ENCODE results near the gene AIFM2.
"Not testable (repeated sequence)": the region's sequence is repeated elsewhere in the genome, so short reads cannot be mapped to it uniquely, and the experiment has no call there.

The AIFM2 gene

DNA sequence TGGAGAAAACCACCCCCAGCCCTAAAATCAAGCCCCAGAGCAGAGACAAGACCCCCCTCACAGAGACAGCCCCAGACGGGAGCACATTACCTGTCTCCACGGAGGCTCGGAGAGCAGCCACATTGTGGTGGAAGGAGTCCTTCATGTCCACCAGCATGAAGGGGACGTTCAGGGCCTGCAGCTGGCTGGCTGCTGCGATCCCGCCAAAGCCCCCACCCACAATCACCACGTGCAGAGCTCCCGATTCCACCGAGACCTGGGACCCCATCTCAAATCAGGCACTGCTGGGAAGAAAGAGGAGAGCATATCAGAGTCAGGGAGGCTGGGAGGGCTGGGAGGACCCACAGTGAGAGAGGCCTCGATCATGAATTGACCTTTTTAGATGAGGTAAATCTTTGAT is 8.8 kb downstream of the AIFM2 start:
- no peak overlapping the region for H3K4me3 ChIP-seq (ENCODE audit: low read depth, low read length)

DNA sequence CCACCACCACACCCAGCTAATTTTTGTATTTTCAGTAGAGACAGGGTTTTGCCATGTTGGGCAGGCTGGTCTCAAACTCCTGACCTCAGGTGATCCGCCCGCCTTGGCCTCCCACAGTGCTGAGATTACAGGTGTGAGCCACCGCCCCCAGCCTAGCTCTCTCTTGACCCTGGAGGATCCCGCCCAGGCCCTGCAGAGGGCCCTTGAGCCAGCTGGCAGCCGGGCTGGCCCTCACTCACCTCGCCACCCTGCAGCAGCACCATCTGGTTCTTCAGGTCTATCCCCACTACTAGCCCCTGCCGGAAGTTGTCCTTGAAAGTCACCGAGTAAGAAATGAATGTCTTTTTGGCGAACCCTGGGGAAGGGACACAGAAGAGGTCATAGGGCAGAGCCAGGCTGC is 9.5 kb downstream of the AIFM2 start:
- not testable (repeated sequence) for H3K4me3 ChIP-seq (ENCODE audit: low read depth, low read length)

DNA sequence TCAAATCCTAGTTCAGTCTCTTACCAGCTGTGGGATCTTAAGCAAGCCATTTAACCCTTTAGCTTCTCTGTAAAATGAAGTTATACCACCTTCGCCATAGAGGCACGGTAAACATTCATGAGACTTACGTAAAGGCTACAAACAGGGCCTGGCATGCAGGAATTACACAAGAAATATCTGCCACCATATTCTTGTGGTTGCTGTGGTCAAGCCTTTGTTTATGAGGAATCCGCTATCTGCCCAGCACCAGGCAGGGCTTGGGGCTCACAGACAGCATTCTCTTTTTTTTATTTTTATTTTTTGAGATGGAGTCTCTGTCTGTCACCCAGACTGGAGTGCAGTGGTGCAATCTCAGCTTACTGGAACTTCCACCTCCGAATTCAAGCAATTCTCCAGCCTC is 9.9 kb downstream of the AIFM2 start:
- H3K4me3 ChIP-seq (ENCODE audit: low read depth, low read length): no peak overlapping the region

DNA sequence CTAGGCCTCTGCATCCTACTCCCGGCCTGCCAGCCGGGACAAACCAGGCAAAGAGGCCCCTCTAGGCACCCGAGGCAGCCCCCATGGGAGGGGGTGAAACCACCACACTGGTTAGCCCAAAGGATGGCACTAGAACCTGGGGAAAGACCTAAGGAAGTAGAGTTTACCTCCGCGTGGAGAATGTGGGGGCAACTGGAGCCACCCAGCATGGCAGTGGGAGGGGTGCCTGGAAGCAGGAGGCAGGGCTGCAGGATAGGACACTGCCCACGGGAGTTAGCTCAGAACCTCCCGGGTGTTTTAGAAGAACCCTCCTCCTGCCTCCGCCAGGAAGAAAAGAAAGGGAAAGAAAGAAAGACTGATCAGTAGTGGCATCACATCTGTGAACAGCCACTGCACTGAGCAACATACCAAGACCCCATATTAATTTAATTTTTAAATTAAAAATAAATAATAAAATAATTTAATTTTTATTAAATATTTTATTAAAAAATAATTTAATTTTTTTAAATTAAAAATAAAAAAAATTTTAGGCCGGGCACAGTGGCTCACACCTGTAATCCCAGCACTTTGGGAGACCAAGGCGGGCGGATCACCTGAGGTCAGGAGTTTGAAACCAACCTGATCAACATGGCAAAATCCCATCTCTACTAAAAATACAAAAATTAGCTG is 11.2 kb downstream of the AIFM2 start:
- no peak overlapping the region for H3K4me3 ChIP-seq (ENCODE audit: low read depth, low read length)

DNA sequence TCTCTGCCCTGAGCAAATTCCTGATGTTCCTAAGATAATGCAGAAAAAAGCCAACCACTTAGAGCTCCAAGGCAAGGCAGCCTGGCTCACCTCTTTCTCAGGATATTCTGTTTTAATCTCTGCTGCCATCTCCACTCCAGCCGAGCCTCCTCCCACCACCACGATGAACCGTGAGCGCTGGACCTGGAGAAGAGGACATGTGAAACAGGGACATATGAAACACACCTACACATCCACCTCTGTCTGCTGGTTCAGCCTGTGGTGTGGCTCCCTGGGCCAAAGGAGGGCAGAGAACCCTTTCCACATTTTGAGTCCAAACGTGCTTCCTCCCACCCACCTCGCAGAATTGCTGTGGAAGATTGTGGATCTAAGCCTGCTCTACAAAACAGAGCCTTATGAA is 12.2 kb downstream of the AIFM2 start:
- H3K4me3 ChIP-seq (ENCODE audit: low read depth, low read length): no peak overlapping the region

DNA sequence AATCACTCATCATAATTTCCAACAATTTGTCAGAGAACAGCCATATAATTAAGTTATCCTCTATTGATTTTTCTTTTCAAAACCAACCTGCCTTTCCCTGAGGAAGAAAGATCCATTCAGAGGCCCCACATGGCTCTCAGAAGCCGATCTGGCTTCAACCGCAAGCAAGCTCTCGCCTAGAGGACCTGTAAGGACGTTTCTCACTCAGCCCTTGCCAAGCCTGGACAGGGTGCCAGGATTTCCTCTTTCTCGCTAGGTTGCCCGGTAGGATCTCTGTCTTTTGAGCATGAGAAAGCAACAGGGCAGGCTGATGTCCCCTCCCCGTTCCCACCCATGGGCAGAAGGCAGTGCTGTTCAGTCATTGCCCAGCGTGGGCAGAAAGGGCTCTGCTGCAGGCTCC is 13.0 kb downstream of the AIFM2 start:
- no peak overlapping the region for H3K4me3 ChIP-seq (ENCODE audit: low read depth, low read length)

DNA sequence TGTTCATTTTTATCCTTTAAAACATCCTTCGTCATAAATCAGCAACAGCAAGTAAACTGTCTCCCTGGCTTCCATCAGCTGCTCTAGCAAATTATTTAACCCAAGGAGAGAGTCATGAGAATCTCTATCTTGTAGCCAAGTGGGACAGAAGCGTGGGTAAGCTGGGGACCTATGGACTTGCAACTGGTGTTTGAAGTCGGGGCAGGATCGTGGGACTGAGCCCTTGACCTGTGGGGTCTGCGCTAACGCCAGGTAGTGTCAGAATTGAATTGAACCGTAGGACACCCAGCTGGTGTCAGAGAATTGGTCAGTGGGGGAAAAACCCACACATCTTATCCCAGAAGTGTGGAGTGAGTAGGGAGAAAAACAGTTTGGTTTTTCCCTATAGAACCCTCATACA is 13.4 kb downstream of the AIFM2 start:
- H3K4me3 ChIP-seq (ENCODE audit: low read depth, low read length): no peak overlapping the region

DNA sequence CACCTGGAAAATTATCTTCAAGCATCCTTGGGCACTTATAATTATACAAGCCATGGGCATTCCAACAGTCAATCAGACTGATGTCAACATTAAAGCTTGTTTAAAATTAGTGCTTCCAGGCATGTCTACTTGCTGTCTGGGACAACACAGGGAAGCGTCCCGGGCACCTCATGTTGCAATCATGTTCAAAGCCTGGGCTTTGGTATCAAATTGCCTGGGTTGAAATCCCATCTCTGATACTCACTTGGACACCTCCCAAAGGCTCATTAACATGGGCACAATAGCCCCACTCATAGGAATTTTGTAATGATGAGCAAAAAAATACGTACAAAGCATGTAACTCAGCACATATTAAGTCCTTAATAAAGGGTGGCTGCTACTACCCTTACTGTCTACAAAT is 14.4 kb downstream of the AIFM2 start:
- H3K4me3 ChIP-seq (ENCODE audit: low read depth, low read length): no peak overlapping the region

DNA sequence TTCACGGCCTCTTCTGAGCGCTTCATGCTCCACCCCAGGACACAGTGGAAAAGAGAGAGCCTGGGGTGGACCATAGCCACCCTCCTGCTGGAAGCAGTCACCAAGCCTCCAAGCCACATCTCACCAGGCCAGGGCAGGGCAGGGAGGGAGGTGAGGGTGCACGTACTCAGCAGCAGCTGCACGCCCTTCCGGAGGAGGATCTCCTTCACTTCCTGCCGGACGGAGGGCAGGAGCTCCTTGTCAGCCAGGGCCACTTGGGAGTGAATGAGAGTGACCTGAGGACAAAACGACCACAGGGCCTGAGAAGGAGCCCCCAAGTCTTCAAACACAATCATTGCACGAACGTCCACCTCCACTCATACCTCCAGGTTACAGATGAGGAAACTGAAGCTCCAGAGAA is 15.0 kb downstream of the AIFM2 start:
- H3K4me3 ChIP-seq (ENCODE audit: low read depth, low read length): no peak overlapping the region

DNA sequence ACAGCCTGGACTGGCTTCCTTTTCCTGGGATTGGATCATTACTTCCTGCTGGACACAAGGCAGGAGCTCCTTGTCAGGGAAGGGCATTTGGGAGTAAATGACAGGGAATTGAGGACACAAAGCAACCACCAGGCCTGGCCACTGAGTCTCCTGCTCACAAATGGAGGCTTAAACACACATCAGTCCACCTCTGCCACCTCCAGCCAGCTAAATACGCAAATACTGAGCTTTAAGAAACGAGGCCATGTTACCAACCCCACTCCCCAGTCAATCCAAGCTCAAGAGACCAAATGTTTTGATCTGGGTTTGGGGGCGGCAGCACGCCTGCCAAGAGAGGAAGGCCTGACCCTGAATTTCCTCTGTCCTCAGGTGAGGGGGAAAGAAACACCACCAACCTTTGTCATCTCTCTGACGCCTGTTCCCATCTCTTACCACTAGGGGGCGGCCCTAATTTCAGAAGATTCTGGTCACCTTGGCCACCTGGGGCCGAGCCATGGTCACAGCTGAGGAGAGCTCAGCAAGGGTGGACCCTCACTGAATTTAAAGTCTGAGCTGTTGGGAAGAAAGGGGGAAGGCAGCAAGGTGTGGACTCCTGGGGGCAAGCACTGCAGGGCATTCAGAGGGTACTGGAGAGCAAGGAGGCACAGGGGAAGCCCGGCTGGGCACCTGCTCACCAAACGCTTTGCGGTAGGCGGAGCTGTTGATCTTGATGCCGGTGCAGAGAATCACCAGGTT is 16.5 kb downstream of the AIFM2 start:
- no peak overlapping the region for H3K4me3 ChIP-seq (ENCODE audit: low read depth, low read length)

DNA sequence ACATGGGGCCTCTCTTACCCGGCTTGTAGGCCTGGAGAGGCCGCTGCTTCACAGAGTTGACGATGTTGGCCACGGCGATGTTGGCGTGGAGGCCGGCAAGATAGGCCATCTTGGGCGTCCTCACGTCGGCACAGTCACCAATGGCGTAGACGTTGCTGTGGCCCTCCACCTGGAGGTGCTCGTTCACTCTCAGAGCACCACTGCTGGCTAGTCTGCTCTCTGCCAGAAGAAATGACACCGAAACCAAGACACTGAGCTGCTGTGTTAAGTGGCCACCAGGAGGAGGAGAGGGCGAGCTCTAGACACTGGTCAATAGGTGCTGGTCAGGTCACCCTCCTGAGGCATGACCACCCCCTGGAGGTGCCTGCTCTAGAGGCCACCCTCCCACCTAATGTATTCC is 17.7 kb downstream of the AIFM2 start:
- H3K4me3 ChIP-seq (ENCODE audit: low read depth, low read length): no peak overlapping the region

DNA sequence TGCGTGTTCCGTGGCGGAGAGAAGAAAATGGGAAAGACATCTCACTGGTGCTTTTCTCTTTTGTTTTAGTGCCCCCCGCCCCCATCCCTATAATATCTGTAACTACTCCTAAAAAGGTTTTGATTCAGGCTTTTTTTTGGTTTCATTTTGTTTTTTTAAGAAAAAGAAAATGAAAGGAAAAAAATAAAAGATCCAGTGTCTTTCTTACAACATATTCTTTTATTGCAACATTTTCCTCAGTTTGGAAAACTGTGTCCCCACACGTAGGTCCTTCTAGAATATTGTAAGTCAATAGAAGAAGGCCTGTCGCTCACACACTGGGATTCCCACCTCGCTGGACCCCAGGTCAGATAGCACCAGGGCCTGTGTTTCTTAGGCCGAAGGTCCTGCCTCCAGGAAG is 20.6 kb downstream of the AIFM2 start:
- no peak overlapping the region for H3K4me3 ChIP-seq (ENCODE audit: low read depth, low read length)

DNA sequence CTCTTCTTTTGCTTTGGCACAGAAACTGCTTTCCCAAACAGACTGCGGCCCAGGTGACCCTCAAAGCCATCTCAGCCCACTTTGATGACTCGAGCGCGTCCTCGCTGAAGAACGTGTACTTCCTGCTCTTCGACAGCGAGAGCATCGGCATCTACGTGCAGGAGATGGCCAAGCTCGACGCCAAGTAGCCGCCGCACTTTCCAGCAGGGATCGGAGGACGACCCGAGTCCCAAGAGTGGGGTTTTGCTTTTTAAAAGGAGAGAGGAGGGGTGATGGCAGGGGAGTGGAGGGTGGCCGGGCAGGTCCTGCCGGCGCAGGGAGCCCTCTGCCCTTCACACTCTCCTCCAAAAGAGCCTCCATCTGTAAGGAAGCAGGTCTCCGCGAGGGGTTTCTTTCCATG is 21.1 kb downstream of the AIFM2 start:
- no peak overlapping the region for H3K4me3 ChIP-seq (ENCODE audit: low read depth, low read length)

DNA sequence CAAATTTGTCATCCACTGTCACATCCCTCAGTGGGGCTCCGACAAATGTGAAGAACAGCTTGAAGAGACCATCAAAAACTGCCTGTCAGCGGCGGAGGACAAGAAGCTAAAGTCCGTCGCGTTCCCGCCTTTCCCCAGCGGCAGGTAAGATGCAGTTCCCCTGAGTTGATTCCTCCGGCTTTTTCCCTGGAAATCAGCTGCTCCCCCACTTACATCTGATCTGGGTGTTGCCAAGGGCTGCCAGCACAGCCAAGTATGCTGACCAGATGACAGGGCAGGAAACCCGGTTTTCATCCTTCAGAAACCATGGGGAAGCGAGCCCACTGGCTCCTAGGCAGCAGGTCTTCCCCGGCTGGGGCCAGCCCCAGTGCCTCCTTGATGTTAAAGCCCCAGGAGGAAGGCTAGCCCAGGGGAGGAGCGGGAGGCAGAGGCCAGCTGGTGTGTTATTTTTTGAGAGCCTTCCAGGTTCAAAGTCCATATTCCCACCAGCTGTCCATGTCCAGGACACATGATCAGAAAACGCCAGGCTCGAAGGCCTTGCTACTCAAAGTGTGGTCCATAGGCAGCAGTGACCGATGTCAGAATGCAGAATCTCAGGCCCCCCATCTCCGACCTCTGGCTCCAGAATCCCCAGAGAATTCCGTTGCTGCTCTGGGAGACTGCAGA is 23.4 kb downstream of the AIFM2 start:
- no peak overlapping the region for H3K4me3 ChIP-seq (ENCODE audit: low read depth, low read length)

DNA sequence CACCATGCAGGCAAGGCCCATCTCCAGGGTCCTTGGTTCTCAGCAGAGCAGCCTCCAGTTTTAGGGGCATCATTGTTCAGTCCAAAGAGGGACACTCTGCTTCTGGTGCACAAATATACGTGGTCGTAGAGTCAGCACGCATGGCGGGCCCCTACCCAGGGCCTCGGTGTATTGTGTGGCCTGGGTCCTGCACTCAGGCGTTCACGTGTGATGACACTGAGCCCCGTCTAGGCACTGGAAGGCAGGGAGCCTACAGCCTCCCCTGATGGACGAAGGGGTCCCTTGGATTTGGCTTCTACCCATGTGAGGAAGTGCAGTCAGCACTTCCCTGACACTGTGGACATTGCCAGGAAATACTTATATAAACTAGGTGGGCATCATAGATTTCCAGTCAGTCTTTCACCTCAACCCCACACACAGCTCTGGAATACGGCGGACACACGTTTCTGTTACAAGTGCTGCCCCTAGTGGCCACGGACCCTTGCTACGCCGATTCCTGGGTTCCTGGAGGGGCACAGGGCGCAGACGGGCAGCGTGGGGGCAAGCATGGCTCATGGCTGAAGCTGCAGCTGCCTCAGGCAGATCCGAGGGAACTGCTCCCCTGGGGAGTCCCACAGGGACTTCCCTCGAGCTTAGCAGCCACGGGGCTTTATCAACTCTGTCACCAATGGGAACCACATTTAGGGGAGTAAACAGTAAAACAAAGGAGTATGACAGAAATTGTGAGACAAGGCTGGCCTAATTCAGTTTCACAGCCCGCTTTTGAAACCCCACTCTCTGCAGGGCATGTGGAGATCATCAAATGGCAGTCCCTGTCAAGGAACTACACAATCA is 25.4 kb downstream of the AIFM2 start:
- H3K4me3 ChIP-seq (ENCODE audit: low read depth, low read length): no peak overlapping the region

DNA sequence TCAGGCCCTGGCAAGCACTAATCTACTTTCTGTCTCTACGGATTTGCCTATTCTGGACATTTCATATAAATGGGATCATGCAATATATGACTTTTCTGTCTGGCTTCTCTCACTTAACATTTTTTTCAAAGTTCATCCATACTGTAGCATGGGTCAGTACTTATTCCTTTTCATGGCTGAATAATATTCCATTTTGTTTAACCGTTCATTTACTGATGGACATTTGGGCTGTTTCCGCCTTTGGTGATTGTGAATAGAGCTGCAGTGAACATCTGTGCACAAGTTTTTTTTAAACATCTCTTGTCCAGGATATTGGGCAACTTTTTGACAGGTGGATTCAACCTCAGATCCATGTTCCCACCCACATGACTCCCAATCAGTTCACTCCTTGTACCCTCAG is 31.0 kb downstream of the AIFM2 start:
- no peak overlapping the region for H3K4me3 ChIP-seq (ENCODE audit: low read depth, low read length)

DNA sequence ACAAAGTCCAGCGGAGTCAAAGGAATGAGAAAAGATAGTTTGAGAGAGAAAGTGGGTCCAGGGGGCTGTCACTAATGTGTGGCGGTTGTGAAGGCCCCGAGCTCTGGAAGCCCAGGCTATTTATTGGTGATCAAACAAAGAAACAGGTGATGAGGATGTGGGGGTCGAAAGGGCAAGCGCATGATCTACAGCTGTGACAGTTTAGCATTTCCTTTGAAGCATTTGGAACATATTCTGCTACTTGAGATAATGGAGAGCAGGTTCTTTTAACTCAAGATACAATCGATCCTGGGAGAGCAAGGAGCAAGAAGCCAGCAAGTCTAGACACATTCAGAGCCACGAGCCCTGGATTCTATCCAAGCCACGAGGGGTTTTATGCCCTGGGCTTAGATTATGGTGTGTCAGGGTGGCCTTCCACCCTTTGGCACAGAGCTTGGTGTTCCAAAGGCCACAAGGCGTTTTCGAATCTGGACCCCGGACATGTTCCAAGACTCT is 31.5 kb downstream of the AIFM2 start:
- not testable (repeated sequence) for H3K4me3 ChIP-seq (ENCODE audit: low read depth, low read length)

DNA sequence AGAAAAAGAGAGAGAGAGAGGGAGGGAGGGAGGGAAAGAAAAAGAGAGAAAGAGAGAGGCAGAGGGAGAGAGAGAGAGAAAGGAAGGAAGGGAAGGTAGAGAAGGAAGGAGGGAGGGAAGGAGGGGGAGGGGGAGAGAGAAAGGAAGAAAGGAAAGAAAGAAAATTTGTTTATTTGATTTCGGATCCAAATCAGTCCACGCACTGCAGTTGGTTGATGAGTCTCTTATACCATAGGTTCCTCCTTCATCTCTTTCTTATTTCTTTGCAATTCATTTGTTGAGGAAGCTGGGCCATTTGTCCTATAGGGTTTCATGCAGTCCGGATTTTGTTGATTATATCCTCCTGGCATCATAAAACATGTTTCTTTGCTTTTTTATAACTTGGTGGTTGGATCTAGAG is 34.4 kb downstream of the AIFM2 start:
- H3K4me3 ChIP-seq (ENCODE audit: low read depth, low read length): no peak overlapping the region

DNA sequence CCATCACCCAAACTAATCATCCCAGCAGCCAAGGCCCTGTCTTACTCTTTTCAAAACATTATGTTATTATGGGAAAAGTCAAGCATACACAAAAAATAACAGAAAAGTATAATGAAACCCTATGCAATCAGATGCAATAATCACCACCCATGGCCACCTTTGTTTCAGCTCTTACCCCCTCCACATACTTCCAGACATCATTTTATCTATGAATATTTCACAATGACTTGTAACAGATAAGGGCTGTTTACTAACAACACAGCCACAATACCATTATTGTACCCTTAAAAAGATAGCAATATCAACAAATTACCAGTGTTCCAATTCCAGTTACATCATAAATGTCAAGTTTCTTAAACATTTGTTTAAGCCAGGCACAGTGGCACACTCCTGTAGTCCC is 35.2 kb downstream of the AIFM2 start:
- H3K4me3 ChIP-seq (ENCODE audit: low read depth, low read length): no peak overlapping the region

DNA sequence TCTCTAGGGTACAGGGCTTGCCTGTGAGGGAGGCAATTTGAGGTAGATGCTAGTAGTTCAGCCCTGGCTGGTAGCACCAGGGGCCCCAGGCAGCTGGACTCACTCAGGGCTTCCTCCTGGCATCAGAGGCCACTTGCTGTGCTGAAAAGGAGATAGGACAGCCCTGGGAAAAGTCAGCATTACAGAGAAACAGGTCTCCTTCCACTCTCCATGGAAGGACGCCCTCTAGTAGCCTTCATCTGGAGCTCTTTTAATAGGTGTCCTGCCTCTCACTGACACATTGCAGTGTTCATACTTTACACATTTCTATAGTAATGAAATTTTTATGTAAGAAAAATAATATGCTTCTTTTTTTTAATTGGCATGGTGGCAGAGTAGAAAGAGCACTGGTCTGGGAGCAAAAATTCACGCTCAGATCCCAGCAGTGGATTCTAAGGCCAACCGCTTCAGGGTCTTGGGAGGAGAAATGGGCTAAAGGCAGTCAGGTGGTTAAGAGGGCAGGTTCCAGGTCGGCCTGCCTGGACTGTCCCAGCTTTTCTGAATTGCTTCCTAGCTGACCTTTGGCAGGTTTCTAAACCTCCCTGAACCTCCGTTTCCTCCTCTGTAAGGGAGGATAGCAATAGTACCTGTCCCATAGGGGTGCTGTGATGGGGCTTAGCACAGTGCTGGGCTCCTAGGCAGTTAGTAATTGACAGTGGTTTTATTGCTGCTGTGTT is 35.8 kb downstream of the AIFM2 start:
- H3K4me3 ChIP-seq (ENCODE audit: low read depth, low read length): no peak overlapping the region

Data from iPS-11a (cell line).